Neural crest cell (in vitro differentiated cells): Measurements from ENCODE around the gene COL5A1. TPM values are rescaled to one million over a fixed set of nuclear protein-coding genes. Genes with fewer than 3 reads are reported as not detected.

Experiments used
- DNase-seq: peaks from one replicate; pipeline ENCODE4 v3.0.0; 2021; ENCODE audit warnings: low read depth, mixed read lengths, low spot score
- H3K27ac Mint-ChIP-seq: one replicate; pipeline ENCODE4 v1.8.0; 2021; ENCODE audit warnings: mild to moderate bottlenecking, mixed read lengths; ENCODE audit not compliant: unreplicated experiment
- H3K27me3 Mint-ChIP-seq: 2 replicates; pipeline ENCODE4 v1.8.0; 2021; ENCODE audit warnings: low read depth, mild to moderate bottlenecking, mixed read lengths
- H3K36me3 Mint-ChIP-seq: 2 replicates; pipeline ENCODE4 v1.8.0; 2021; ENCODE audit warnings: low read depth, mild to moderate bottlenecking, mixed read lengths
- H3K4me1 Mint-ChIP-seq: 2 replicates; pipeline ENCODE4 v1.8.0; 2021; ENCODE audit warnings: mixed read lengths
- H3K4me3 Mint-ChIP-seq: one replicate; pipeline ENCODE4 v1.8.0; 2021; ENCODE audit warnings: mild to moderate bottlenecking, mixed read lengths
- H3K9me3 Mint-ChIP-seq: 2 replicates; pipeline ENCODE4 v1.8.0; 2021; ENCODE audit warnings: mixed read lengths
- CTCF ChIP-seq: fragments of 200-600 bp; sonication (generic); conservative IDR thresholded peaks from 2 replicates; pipeline ENCODE4 v1.5.0; 2021; ENCODE audit warnings: antibody characterized with exemption, mild to moderate bottlenecking
- total RNA-seq: library from RNA; stranded (reverse); gene quantifications from 2 replicates; pipeline ENCODE4 v1.2.1, GENCODE V29; 2021

COL5A1 gene
- total RNA-seq, 1 donor from 2014 or later = 19.4 TPM

- H3K27ac Mint-ChIP-seq = no peak overlapping the region
- no peaks in the 10 kb centered on the region for H3K36me3 Mint-ChIP-seq
- no peak for TF ChIP-seq CTCF
- H3K4me1 Mint-ChIP-seq = peaks cover 5% of the 10 kb centered on the region
- no peaks in the 10 kb centered on the region for H3K9me3 Mint-ChIP-seq
- H3K4me3 Mint-ChIP-seq = no peak overlapping the region
- DNase-seq = no peak
- peaks cover 3% of the 10 kb centered on the region for H3K27me3 Mint-ChIP-seq
Observed at GRCh38 chr9:134787601-134788531, 146.3 kb downstream of the COL5A1 start.

- no peak for TF ChIP-seq CTCF
- Mint-ChIP-seq H3K36me3 (no peaks in the 10 kb centered on the region), H3K27me3 (no peaks in the 10 kb centered on the region), H3K4me1 (peaks cover 5% of the 10 kb centered on the region), H3K4me3 (no peak overlapping the region), H3K27ac (no peak overlapping the region), H3K9me3 (no peaks in the 10 kb centered on the region)
- DNase-seq = no peak
Observed at GRCh38 chr9:134789168-134789567, 147.6 kb downstream of the COL5A1 start.

GRCh38 chr9:134791009-134791408, 149.4 kb downstream of the COL5A1 start:
- Mint-ChIP-seq H3K4me1 (no peaks in the 10 kb centered on the region), H3K27me3 (no peaks in the 10 kb centered on the region), H3K27ac (no peak overlapping the region), H3K36me3 (no peaks in the 10 kb centered on the region), H3K4me3 (no peak overlapping the region), H3K9me3 (no peaks in the 10 kb centered on the region)
- no peak for TF ChIP-seq CTCF
- no peak for DNase-seq

DNA sequence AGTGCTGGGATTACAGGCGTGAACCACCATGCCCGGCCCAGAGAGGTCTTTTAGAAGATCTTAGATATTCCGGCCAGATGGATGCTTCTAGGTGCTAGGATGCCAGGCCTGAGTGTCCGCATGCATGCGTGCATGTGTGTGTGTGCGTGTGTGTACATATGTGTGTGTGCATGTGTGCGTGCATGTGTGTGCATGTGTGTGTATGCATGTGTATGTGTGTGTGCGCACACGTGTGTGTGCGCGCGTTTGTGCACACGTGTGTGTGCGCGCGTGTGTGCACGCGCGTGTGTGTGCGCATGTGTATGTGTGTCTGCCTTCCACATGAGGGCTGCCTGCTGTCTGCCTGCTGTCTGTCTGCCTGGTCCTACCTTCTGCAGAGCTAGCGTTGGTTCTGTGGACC, 151.0 kb downstream of the COL5A1 start:
- Mint-ChIP-seq H3K9me3 (no peaks in the 10 kb centered on the region), H3K27me3 (no peaks in the 10 kb centered on the region), H3K27ac (no peak overlapping the region), H3K36me3 (no peaks in the 10 kb centered on the region), H3K4me3 (no peak overlapping the region), H3K4me1 (no peaks in the 10 kb centered on the region)
- DNase-seq = no peak
- TF ChIP-seq CTCF = no peak

DNA sequence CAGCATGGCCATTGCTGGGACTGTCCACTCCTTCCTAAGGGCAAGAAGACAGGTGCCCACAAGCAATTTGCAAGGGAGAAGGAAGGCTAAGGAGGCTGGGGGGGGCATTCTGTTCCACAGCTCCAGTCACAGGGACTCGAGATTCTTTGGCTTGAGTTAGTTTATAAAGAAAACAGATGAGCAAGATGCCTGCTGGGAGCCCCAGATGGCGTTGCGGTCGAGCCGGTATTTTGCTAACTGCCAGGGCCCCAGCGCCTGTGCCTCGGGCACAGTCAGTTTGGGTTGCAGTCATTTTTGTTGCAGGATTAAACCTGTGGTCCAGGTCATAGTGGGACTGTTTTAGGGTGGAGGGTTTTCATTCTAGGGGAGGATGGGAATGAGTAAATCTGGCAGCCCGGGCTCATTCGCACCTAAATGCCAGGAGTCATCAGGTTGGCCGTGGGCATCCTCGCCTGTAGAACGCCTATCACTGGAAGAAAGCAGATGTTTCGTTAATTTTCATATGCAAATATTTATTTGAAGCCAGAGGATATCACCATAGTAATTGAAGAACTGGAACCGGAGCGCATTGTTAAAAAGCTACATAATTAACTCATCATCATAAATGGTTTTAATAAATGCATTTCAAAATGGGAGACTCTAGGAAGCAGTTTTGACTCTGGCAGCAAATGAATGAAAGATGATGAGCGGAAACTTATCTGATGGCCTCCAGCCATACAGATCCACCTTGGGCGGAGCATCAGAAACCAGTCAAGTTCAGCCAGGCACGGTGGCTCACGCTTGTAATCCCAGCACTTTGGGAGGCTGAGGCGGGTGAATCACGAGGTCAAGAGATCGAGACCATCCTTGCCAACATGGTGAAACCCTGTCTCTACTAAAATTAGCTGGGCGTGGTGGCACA, 151.9 kb downstream of the COL5A1 start:
- Mint-ChIP-seq H3K9me3 (no peaks in the 10 kb centered on the region), H3K4me1 (peaks cover under 1% of the 10 kb centered on the region), H3K27me3 (no peaks in the 10 kb centered on the region), H3K36me3 (no peaks in the 10 kb centered on the region), H3K27ac (no peak overlapping the region), H3K4me3 (no peak overlapping the region)
- no peak for TF ChIP-seq CTCF
- no peak for DNase-seq
